Neuronal stem cell (in vitro differentiated cells): Measurements from ENCODE around the gene KIF24. TPM values are rescaled to one million over a fixed set of nuclear protein-coding genes. Genes with fewer than 3 reads are reported as not detected.

Source experiments
- DNase-seq: peaks from one replicate; pipeline ENCODE4 v3.0.0-alpha.2; 2013; ENCODE audit warnings: low spot score
- H2AFZ ChIP-seq: one replicate; pipeline ENCODE4 v1.6.1; 2013; ENCODE audit warnings: mild to moderate bottlenecking, low read length, inconsistent platforms
- H2AK5ac ChIP-seq: 2 replicates; pipeline ENCODE4 v1.6.1; 2013; ENCODE audit warnings: low read depth, mild to moderate bottlenecking, inconsistent platforms, low read length, moderate library complexity, mixed read lengths
- H2BK120ac ChIP-seq: 2 replicates; pipeline ENCODE4 v1.6.1; 2013; ENCODE audit warnings: low read depth, mild to moderate bottlenecking, inconsistent platforms, low read length, moderate library complexity, mixed read lengths
- H2BK12ac ChIP-seq: one replicate; pipeline ENCODE4 v1.6.1; 2013; ENCODE audit warnings: low read length, inconsistent platforms
- H2BK15ac ChIP-seq: 2 replicates; pipeline ENCODE4 v1.6.1; 2013; ENCODE audit warnings: mild to moderate bottlenecking, low read length, inconsistent platforms, mixed read lengths
- H2BK5ac ChIP-seq: one replicate; pipeline ENCODE4 v1.6.1; 2013; ENCODE audit warnings: inconsistent platforms, mild to moderate bottlenecking, low read length, moderate library complexity
- H3K14ac ChIP-seq: one replicate; pipeline ENCODE4 v1.6.1; 2013; ENCODE audit warnings: low read length, inconsistent platforms
- H3K18ac ChIP-seq: 2 replicates; pipeline ENCODE4 v1.6.1; 2013; ENCODE audit warnings: low read length, inconsistent platforms
- H3K23ac ChIP-seq: 2 replicates; pipeline ENCODE4 v1.6.1; 2013; ENCODE audit warnings: low read depth, mild to moderate bottlenecking, mixed read lengths, low read length, inconsistent platforms; ENCODE audit not compliant: poor library complexity
- H3K27ac ChIP-seq: replicated peaks from 3 replicates; pipeline ENCODE4 v1.5.1; 2013; ENCODE audit warnings: low read length, inconsistent platforms
- H3K27me3 ChIP-seq, 3 experiments: 2 replicates each; pipeline ENCODE4 v1.6.1; 2013; ENCODE audit warnings: low read length in 3 of 3, mild to moderate bottlenecking in 2 of 3, inconsistent platforms in 1 of 3, low read depth in 1 of 3, mixed read lengths in 1 of 3, moderate library complexity in 1 of 3; ENCODE audit not compliant: control insufficient read depth in 3 of 3, insufficient read depth in 3 of 3
- H3K36me3 ChIP-seq, 2 donors: replicated peaks in 1 of 2; 2 replicates each; pipeline ENCODE4 v1.6.1; 2013; ENCODE audit warnings: low read length in 2 of 2; ENCODE audit not compliant: control insufficient read depth in 2 of 2, insufficient read depth in 2 of 2
- H3K4ac ChIP-seq: 2 replicates; pipeline ENCODE4 v1.6.1; 2013; ENCODE audit warnings: inconsistent platforms, mild to moderate bottlenecking, low read length, moderate library complexity
- H3K4me1 ChIP-seq, 2 donors: 1 replicate in 1 of 2; 2 replicates in 1 of 2; pipeline ENCODE4 v1.6.1; 2013; ENCODE audit warnings: low read length in 2 of 2, low read depth in 1 of 2; ENCODE audit not compliant: control insufficient read depth in 2 of 2, insufficient read depth in 1 of 2
- H3K4me2 ChIP-seq: one replicate; pipeline ENCODE4 v1.6.1; 2013; ENCODE audit warnings: mild to moderate bottlenecking, low read length, inconsistent platforms; ENCODE audit not compliant: insufficient read depth, poor library complexity, severe bottlenecking
- H3K4me3 ChIP-seq, 2 donors: 2 replicates each; pipeline ENCODE4 v1.5.1; 2013; ENCODE audit warnings: low read length in 2 of 2, mild to moderate bottlenecking in 2 of 2, inconsistent platforms in 1 of 2, moderate library complexity in 1 of 2
- H3K79me1 ChIP-seq: one replicate; pipeline ENCODE4 v1.6.1; 2013; ENCODE audit warnings: low read depth, mild to moderate bottlenecking, inconsistent platforms, low read length, moderate library complexity
- H3K9ac ChIP-seq: one replicate; pipeline ENCODE4 v1.6.1; 2013; ENCODE audit warnings: mild to moderate bottlenecking, low read depth, low read length, inconsistent platforms; ENCODE audit not compliant: poor library complexity
- H3K9me3 ChIP-seq, 2 donors: replicated peaks in 1 of 2; 2 replicates each; pipeline versions ENCODE3 to v1.6.1; 2013; ENCODE audit warnings: low read length in 2 of 2, mild to moderate bottlenecking in 2 of 2, inconsistent platforms in 1 of 2, low read depth in 1 of 2, mixed read lengths in 1 of 2, moderate library complexity in 1 of 2; ENCODE audit not compliant: control insufficient read depth in 2 of 2, insufficient read depth in 1 of 2
- H4K8ac ChIP-seq: one replicate; pipeline ENCODE4 v1.6.1; 2013; ENCODE audit warnings: low read depth, mild to moderate bottlenecking, inconsistent platforms, low read length, moderate library complexity
- H4K91ac ChIP-seq: one replicate; pipeline ENCODE4 v1.6.1; 2013; ENCODE audit warnings: low read length, low read depth, mild to moderate bottlenecking, inconsistent platforms; ENCODE audit not compliant: poor library complexity
- WGBS, 2 donors: extraction: QIAGEN DNeasy Blood & Tissue Kit; methylation state at CpG; one replicate each; pipeline ENCODE4 v1.1.7; 2013; ENCODE audit warnings: missing lambda C conversion rate in 2 of 2, mixed read lengths in 1 of 2; ENCODE audit not compliant: insufficient read length in 2 of 2, insufficient replicate concordance in 1 of 2; ENCODE audit errors: extremely low coverage in 2 of 2; 5-methylcytosine and 5-hydroxymethylcytosine counted together
- polyA plus RNA-seq, 2 experiments: library from polyadenylated mRNA; stranded (reverse); fragments of 200-250 nt; gene quantifications; one replicate each; pipeline ENCODE4 v1.2.3, GENCODE V29; 2013

Gene KIF24, protein sequence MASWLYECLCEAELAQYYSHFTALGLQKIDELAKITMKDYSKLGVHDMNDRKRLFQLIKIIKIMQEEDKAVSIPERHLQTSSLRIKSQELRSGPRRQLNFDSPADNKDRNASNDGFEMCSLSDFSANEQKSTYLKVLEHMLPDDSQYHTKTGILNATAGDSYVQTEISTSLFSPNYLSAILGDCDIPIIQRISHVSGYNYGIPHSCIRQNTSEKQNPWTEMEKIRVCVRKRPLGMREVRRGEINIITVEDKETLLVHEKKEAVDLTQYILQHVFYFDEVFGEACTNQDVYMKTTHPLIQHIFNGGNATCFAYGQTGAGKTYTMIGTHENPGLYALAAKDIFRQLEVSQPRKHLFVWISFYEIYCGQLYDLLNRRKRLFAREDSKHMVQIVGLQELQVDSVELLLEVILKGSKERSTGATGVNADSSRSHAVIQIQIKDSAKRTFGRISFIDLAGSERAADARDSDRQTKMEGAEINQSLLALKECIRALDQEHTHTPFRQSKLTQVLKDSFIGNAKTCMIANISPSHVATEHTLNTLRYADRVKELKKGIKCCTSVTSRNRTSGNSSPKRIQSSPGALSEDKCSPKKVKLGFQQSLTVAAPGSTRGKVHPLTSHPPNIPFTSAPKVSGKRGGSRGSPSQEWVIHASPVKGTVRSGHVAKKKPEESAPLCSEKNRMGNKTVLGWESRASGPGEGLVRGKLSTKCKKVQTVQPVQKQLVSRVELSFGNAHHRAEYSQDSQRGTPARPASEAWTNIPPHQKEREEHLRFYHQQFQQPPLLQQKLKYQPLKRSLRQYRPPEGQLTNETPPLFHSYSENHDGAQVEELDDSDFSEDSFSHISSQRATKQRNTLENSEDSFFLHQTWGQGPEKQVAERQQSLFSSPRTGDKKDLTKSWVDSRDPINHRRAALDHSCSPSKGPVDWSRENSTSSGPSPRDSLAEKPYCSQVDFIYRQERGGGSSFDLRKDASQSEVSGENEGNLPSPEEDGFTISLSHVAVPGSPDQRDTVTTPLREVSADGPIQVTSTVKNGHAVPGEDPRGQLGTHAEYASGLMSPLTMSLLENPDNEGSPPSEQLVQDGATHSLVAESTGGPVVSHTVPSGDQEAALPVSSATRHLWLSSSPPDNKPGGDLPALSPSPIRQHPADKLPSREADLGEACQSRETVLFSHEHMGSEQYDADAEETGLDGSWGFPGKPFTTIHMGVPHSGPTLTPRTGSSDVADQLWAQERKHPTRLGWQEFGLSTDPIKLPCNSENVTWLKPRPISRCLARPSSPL (N-terminal part only)
- 3.1 TPM for polyA plus RNA-seq (2013, experiment 1 of 2)
- polyA plus RNA-seq (2013, experiment 2 of 2): 3.2 TPM

DNA sequence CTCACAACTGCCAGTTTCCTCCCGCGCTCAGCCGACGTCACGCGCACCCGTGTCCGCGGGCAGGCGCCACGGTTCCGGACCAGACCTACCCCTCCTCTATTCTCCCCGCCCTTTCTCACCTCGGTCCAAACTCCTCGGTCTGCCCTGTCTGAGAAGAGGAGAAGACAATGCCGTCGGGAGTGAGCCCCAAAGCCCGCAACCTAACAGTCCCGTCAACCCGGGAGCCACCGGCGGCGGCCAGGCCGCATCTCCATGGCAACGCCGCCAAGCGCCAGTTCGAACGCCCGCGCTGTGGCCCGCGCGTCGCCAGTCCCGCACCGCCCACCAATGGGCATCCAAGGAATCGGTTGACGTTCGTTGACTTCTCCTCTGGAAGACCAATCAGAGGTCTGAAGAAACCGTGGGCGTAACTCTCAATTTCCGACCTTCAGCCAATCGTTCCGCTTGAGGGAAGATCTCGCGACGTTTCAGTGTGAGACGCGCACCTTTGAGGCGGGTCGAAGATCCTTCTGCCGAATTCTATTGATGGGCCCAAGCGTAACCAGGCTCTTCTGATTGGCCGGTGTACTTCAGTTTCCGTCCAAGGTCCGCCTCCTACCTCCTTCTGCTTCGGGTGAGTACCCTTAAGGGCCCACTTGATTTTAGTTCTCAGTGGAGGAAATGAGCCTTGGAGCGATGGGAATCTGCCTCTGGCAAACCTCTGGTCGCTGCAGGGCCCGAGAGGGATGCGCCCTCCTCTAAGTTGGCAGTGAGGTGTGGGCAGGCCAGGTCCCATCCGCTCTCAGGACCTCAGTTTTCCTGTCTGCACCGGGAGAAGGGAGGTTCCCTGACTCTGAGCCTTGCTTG is at the start of gene KIF24, which contains the start of gene NUDT2:
TSS of gene KIF24 (minus strand) at position 282 of the 846 bp plus-strand sequence. CDS start 17,922 bp downstream, outside the sequence.
TSS of gene NUDT2 (plus strand) at position 583 of the 846 bp plus-strand sequence. CDS start 9,471 bp downstream, outside the sequence.
- peak; percentile 100 for DNase-seq
- H3K9ac ChIP-seq: peak within 1 kb of the TSS; percentile 96
- no CpG with 5 or more reads among the region's 64 CpGs for WGBS, 2 donors
- H3K4me2 ChIP-seq: peak within 1 kb of the TSS; percentile 63
- peaks cover 2% of the 10 kb centered on the region for H3K79me1 ChIP-seq
- peak within 1 kb of the TSS; percentile 76 to 92 for H3K4me3 ChIP-seq
- H2AK5ac ChIP-seq: peak within 1 kb of the TSS; percentile 62
- peak within 1 kb of the TSS; percentile 90 for H2AFZ ChIP-seq
- no peak within 1 kb of the TSS for H3K14ac ChIP-seq
- H2BK12ac ChIP-seq: no peak within 1 kb of the TSS
- H3K27ac ChIP-seq: peak within 1 kb of the TSS; percentile 86
- peak within 1 kb of the TSS; percentile 75 for H2BK120ac ChIP-seq
- H3K27me3 ChIP-seq: no peaks in the 10 kb centered on the region
- H3K4ac ChIP-seq: no peak within 1 kb of the TSS
- peak within 1 kb of the TSS; percentile 93 for H3K18ac ChIP-seq
- peak within 1 kb of the TSS; percentile 90 for H3K23ac ChIP-seq
- no peak within 1 kb of the TSS for H2BK15ac ChIP-seq
- H4K91ac ChIP-seq: peak within 1 kb of the TSS; percentile 89
- H3K36me3 ChIP-seq: no peaks in the 10 kb centered on the region
- no peaks in the 10 kb centered on the region for H3K9me3 ChIP-seq
- peak within 1 kb of the TSS; percentile 92 for H4K8ac ChIP-seq
- no peak within 1 kb of the TSS for H2BK5ac ChIP-seq
- H3K4me1 ChIP-seq: peaks cover 2 to 25% of the 10 kb centered on the region in 2 donors

DNA sequence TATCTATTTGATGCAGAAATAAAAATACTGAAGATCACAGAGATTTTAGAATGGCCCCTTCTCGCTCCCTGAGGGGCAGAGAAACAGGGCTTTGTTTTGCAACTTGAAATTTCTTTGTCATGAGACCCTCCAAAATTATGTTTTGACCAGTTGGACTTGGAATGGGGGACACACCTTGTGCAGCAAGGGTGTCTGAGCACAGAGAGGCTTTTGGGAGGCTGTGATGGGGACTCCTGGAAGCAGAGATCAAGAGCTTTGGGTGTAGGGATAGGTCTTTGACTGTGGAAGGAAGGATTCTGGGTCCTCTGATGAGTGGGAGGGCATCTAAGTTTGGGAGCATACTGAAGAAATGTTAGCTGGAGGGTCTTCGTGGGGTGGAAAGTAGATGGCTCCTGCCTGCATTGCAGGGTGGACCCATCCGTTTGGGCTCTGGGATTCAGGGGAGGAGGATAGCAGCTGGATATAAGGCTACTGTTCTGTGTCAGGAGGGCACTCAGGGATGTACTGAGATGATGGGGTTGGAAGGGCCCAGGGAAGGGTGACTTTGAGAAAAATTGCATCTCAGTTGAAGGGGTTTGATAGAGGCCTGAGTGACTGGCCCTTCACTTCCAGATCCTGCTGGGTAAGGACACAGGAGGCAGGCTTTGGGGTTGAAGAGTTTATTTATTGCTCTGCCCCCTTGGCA is 49.5 kb upstream of the KIF24 start:
- no peaks in the 10 kb centered on the region for H3K36me3 ChIP-seq
- no peak overlapping the region for H2BK5ac ChIP-seq
- no peak overlapping the region for H3K18ac ChIP-seq
- no peak overlapping the region for H3K23ac ChIP-seq
- DNase-seq: no peak
- H2BK15ac ChIP-seq: no peak overlapping the region
- no peak overlapping the region for H2AK5ac ChIP-seq
- peaks cover 15 to 20% of the 10 kb centered on the region in 2 donors for H3K4me1 ChIP-seq
- no peak overlapping the region for H4K91ac ChIP-seq
- no peak overlapping the region for H4K8ac ChIP-seq
- H3K9me3 ChIP-seq: no peaks in the 10 kb centered on the region
- WGBS, 2 donors: no CpG with 5 or more reads among the region's 3 CpGs
- H3K4me2 ChIP-seq: no peak overlapping the region
- H3K4ac ChIP-seq: no peak overlapping the region
- H3K27ac ChIP-seq: no peak overlapping the region
- no peak overlapping the region for H2AFZ ChIP-seq
- H3K14ac ChIP-seq: no peak overlapping the region
- H3K79me1 ChIP-seq: no peaks in the 10 kb centered on the region
- H2BK12ac ChIP-seq: no peak overlapping the region
- no peak overlapping the region for H3K4me3 ChIP-seq
- H3K27me3 ChIP-seq: peaks cover 7 to 72% (median 49%) of the 10 kb centered on the region in 3 experiments
- H3K9ac ChIP-seq: no peak overlapping the region
- no peak overlapping the region for H2BK120ac ChIP-seq

DNA sequence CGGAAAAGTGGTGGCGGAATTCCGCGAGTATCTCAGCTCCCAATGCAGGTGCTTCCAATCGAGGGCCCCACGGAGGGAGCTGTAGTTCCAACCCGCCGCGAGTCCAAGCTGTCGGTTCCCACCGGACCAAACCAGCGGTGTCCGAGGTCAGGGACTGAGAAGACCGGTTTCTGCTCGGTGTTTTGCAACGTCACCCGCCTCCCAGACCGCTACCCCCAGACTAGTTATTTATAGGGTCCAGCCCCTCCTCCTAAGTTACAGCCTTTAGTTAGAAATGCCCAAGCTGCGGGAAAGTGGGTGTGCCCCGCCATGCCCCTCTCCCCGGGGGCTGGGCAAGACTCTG is 48.3 kb upstream of the KIF24 start:
- no peaks in the 10 kb centered on the region for H3K9me3 ChIP-seq
- H3K27me3 ChIP-seq: peaks cover 7 to 66% (median 42%) of the 10 kb centered on the region in 3 experiments
- peak overlapping the region; percentile 1 for H3K18ac ChIP-seq
- no peak overlapping the region for H3K27ac ChIP-seq
- H2AK5ac ChIP-seq: no peak overlapping the region
- no peak overlapping the region for H3K4ac ChIP-seq
- no peak overlapping the region for H3K23ac ChIP-seq
- no peaks in the 10 kb centered on the region for H3K79me1 ChIP-seq
- H3K4me3 ChIP-seq: peak overlapping the region; percentile 57 to 81
- H3K4me2 ChIP-seq: peak overlapping the region; percentile 95
- H2BK5ac ChIP-seq: no peak overlapping the region
- no peak overlapping the region for H3K9ac ChIP-seq
- H4K8ac ChIP-seq: no peak overlapping the region
- H3K4me1 ChIP-seq: peaks cover 15 to 20% of the 10 kb centered on the region in 2 donors
- peak overlapping the region; percentile 96 for H2AFZ ChIP-seq
- no peaks in the 10 kb centered on the region for H3K36me3 ChIP-seq
- H2BK12ac ChIP-seq: no peak overlapping the region
- H3K14ac ChIP-seq: no peak overlapping the region
- WGBS, 2 donors: no CpG with 5 or more reads among the region's 21 CpGs
- H2BK120ac ChIP-seq: no peak overlapping the region
- no peak overlapping the region for H4K91ac ChIP-seq
- DNase-seq: no peak
- H2BK15ac ChIP-seq: no peak overlapping the region
